Effector memory CD8-positive, alpha-beta T cell (primary cell): ENCODE measurements around the gene KRTAP5-3.
"Not testable (repeated sequence)": the region's sequence is repeated elsewhere in the genome, so short reads cannot be mapped to it uniquely, and the experiment has no call there.

Experiments used
- ATAC-seq: fragments of 150-1000 bp; cut with Tn5 transposase; replicated peaks from 2 replicates; pipeline ENCODE4 v1.10.0; 2021; ENCODE audit warnings: mild to moderate bottlenecking, moderate library complexity
- DNase-seq, 3 experiments: peaks; one replicate each; pipeline ENCODE4 v3.0.0; 2021
- H3K27ac Mint-ChIP-seq, 2 donors: one replicate each; pipeline ENCODE4 v1.8.0; 2022; ENCODE audit warnings: mild to moderate bottlenecking in 2 of 2, mixed read lengths in 2 of 2, moderate library complexity in 2 of 2
- H3K27me3 Mint-ChIP-seq, 2 donors: one replicate each; pipeline ENCODE4 v1.8.0; 2022; ENCODE audit warnings: mixed read lengths in 2 of 2
- H3K36me3 Mint-ChIP-seq: one replicate; pipeline ENCODE4 v1.8.0; 2022; ENCODE audit warnings: mild to moderate bottlenecking, moderate library complexity, mixed read lengths; ENCODE audit not compliant: insufficient read depth
- H3K4me1 Mint-ChIP-seq, 2 donors: one replicate each; pipeline ENCODE4 v1.8.0; 2022; ENCODE audit warnings: low read depth in 2 of 2, mixed read lengths in 2 of 2
- H3K4me3 Mint-ChIP-seq, 2 donors: one replicate each; pipeline ENCODE4 v1.8.0; 2022; ENCODE audit warnings: mild to moderate bottlenecking in 2 of 2, mixed read lengths in 2 of 2, moderate library complexity in 2 of 2
- H3K9me3 Mint-ChIP-seq, 2 donors: one replicate each; pipeline ENCODE4 v1.8.0; 2022; ENCODE audit warnings: mixed read lengths in 2 of 2

Gene KRTAP5-3

DNA sequence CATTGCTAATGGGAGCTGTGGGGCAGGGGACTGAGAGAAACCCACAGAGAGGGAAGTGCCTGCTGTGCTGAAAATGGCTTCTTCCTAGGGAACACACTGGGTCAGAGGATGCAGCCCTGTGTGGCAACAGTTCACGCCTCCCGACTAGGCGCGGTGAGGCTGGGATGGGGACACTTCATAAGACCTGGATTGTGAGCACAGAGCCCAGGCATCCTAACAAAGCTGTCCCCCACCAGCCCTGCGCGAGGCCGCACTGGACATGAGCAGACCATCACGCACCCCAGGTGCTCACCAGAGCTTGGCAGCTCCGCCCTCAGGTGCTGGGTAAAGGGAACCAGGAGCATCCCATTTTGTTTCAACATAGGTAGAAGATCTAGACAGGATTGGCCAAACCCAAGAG, 15.5 kb upstream of the KRTAP5-3 start:
- Mint-ChIP-seq H3K4me1 (peaks cover 5% of the 10 kb centered on the region in 2 donors), H3K4me3 (no peak overlapping the region), H3K27ac (no peak overlapping the region), H3K27me3 (peaks cover 13 to 22% of the 10 kb centered on the region in 2 donors), H3K36me3 (peaks cover 2% of the 10 kb centered on the region), H3K9me3 (no peaks in the 10 kb centered on the region)
- no peak for DNase-seq
- no peak for ATAC-seq

DNA sequence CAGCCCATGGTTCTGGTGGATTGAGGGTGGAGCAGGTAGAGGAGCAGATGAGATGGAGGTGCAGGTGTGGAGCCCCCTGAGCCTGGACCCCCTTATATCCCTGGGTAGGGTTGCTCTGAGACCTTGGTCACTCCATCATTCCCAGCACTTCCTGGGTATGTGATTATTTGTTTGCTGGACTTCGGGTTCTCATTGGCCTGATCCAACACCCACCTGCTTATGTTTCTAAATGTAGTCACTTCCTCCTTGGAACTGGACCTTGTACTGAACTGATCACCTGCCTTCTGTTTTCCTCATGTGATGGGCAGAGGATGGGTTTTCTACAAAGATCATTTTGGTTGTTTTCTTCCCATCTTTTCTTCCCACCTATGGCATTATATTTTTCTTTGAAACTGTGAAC, 13.8 kb upstream of the KRTAP5-3 start, which contains the start of gene KRTAP5-4:
Gene KRTAP5-4, minus strand, starts transcription at position 53 of the 400 bp plus-strand sequence. Its CDS starts 45 bp downstream, at position 8.
- DNase-seq (no peak), ATAC-seq (no peak)
- peaks cover 5% of the 10 kb centered on the region in 2 donors for H3K4me1 Mint-ChIP-seq

DNA sequence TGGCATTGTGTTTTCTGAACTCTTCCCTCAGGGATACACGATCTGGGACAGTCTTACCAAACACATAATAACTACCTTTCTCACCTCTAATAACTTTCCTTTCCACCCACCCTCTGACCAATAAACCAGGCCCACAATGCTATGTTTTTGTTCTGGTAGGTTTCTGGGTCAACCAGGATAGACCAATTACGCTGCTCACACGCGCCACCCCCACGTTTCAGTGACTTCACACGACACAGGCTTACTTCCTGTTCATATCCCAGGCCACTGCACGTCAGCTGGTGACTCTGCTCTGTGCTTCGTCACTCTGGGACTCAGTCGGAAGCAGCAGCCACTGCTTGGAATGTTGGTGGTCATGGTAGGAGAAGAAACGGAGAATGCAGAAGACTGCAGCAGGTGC, 11.2 kb upstream of the KRTAP5-3 start:
- H3K27me3 Mint-ChIP-seq = peaks cover 40% of the 10 kb centered on the region in 2 donors
- H3K4me1 Mint-ChIP-seq = peaks cover 5% of the 10 kb centered on the region in 2 donors
- no peaks in the 10 kb centered on the region for H3K9me3 Mint-ChIP-seq
- peak overlapping the region in 1 of 2 donors; percentile 47 for H3K27ac Mint-ChIP-seq
- ATAC-seq (peak; percentile 97), DNase-seq (peak in 1 of 3 experiments; percentile 19)
- H3K4me3 Mint-ChIP-seq = peak overlapping the region; percentile 3 to 28
- peaks cover 2% of the 10 kb centered on the region for H3K36me3 Mint-ChIP-seq

More for the DNA sequence above, 13.8 kb upstream of the KRTAP5-3 start, which contains the start of gene KRTAP5-4:
- peak within 1 kb of the TSS in 1 of 2 donors; percentile 66 for H3K27ac Mint-ChIP-seq
- H3K36me3 Mint-ChIP-seq = peaks cover 2% of the 10 kb centered on the region
- H3K9me3 Mint-ChIP-seq = no peaks in the 10 kb centered on the region
- no peak within 1 kb of the TSS for H3K4me3 Mint-ChIP-seq
- H3K27me3 Mint-ChIP-seq = peaks cover 25 to 28% of the 10 kb centered on the region in 2 donors

DNA sequence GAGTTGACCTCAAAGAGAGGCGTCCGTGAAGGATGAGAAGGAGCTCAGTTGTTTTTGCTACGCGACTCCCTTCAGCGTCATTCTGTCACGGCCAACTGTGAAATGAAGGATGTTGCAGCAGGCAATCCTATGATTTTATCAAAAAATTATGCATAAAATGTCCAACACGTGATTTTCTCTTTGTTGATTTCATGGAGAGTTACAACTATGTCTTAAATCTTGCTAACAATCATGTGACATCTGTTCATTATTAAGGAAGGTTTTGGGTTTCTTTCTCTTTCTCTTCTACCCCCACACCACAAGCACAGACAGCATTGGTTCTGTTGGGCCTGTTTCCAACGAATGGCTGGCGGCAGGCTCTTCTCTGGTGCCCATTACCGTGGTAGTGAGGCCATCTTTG, 10.0 kb upstream of the KRTAP5-3 start:
- DNase-seq = no peak
- Mint-ChIP-seq H3K4me1 (peaks cover 5% of the 10 kb centered on the region in 2 donors), H3K27ac (no peak overlapping the region), H3K36me3 (no peaks in the 10 kb centered on the region), H3K9me3 (no peaks in the 10 kb centered on the region), H3K27me3 (peaks cover 40 to 47% of the 10 kb centered on the region in 2 donors), H3K4me3 (no peak overlapping the region)
- no peak for ATAC-seq

DNA sequence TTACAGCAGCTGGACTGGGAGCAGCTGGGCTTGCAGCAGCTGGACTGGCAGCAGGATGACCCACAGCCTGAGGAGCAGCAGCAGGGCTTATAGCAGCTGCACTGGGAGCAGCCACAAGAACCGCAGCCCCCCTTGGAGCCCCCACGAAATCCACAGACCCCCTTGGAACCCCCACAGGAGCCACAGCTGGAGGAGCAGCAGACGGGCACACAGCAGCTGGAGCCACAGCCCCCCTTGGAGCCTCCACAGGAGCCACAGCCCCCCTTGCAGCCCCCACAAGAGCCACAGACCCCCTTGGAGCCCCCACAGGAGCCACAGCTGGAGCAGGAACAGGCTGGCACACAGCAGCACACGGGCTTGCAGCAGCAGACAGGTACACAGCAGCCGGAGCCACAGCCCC, 362 bp downstream of the KRTAP5-3 start:
- H3K9me3 Mint-ChIP-seq, ATAC-seq, H3K36me3 Mint-ChIP-seq, H3K27ac Mint-ChIP-seq, H3K4me3 Mint-ChIP-seq, DNase-seq: not testable (repeated sequence)
- H3K27me3 Mint-ChIP-seq = peaks cover 32 to 40% of the 10 kb centered on the region in 2 donors
- peaks cover 8 to 12% of the 10 kb centered on the region in 2 donors for H3K4me1 Mint-ChIP-seq

DNA sequence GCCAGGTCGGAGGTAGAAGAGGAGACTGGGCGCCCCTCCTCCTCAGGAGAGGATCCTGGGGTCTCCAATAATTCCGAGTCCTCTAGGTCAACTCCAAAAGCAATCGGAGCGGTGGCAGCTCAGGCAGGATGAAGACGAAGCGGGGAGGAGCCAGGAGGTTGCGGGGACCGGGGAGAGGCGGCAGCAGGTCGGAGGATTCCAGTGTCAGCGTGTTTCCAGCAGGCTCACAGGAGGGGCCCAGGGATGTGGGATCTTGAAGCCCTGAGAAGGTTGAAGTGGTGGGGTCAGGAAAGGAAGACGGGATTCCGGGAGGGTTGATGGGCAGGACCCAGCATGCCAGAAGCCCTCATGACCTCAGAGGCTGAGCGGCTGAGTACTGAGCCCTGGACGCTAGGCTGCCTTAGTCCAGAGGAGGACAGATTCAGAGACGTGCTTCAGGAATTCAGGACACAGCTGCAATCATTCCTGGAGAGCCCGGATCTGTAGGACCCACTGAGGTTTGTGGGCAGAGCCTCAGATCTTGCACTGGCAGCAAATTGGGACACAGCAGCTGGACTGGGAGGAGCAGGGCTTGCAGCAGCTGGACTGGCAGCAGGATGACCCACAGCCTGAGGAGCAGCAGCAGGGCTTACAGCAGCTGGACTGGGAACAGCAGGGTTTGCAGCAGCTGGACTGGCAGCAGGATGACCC, 962 bp downstream of the KRTAP5-3 start:
- ATAC-seq, H3K9me3 Mint-ChIP-seq, H3K36me3 Mint-ChIP-seq, H3K4me3 Mint-ChIP-seq, DNase-seq, H3K27ac Mint-ChIP-seq: not testable (repeated sequence)
- Mint-ChIP-seq H3K27me3 (peaks cover 32 to 41% of the 10 kb centered on the region in 2 donors), H3K4me1 (peaks cover 8 to 12% of the 10 kb centered on the region in 2 donors)

- ATAC-seq = peak; percentile 80
- H3K36me3 Mint-ChIP-seq, H3K9me3 Mint-ChIP-seq: not testable (repeated sequence)
- DNase-seq = peak in 1 of 3 experiments; percentile 14
- H3K27ac Mint-ChIP-seq = peak overlapping the region; percentile 57 to 74
- peaks cover 30 to 49% of the 10 kb centered on the region in 2 donors for H3K27me3 Mint-ChIP-seq
- peaks cover 8 to 12% of the 10 kb centered on the region in 2 donors for H3K4me1 Mint-ChIP-seq
- peak overlapping the region; percentile 56 to 57 for H3K4me3 Mint-ChIP-seq
These were observed 2.3 kb downstream of the KRTAP5-3 start for GRCh38 chr11:1605923-1606322.

DNA sequence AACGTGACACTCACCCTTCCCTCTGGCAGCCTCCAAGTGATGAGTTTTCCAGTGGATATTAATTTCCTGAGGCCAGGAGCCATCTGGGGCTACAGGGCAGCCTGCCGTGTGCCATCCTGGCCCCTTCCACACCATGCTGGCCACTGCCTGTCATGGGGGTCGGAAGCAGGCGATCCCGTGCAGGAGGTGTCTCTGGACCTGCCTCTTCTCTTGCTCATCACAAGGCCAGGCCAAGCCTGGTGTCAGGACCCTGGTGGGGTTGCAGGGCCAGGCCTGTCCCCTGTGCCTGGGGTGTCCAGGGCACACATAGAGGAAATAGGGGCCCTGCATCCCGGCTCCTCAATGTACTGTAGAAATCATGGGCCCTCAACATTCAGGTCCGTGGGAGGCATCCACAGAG, 3.6 kb downstream of the KRTAP5-3 start:
- H3K4me3 Mint-ChIP-seq = no peak overlapping the region
- H3K4me1 Mint-ChIP-seq = peaks cover 8 to 12% of the 10 kb centered on the region in 2 donors
- H3K36me3 Mint-ChIP-seq = no peaks in the 10 kb centered on the region
- no peak overlapping the region for H3K27ac Mint-ChIP-seq
- no peaks in the 10 kb centered on the region for H3K9me3 Mint-ChIP-seq
- H3K27me3 Mint-ChIP-seq = peaks cover 18 to 53% of the 10 kb centered on the region in 2 donors
- no peak for DNase-seq
- no peak for ATAC-seq

- no peaks in the 10 kb centered on the region for H3K36me3 Mint-ChIP-seq
- peaks cover 8 to 12% of the 10 kb centered on the region in 2 donors for H3K4me1 Mint-ChIP-seq
- DNase-seq = no peak
- no peak for ATAC-seq
- no peaks in the 10 kb centered on the region for H3K9me3 Mint-ChIP-seq
- H3K27ac Mint-ChIP-seq = no peak overlapping the region
- peaks cover 15 to 58% of the 10 kb centered on the region in 2 donors for H3K27me3 Mint-ChIP-seq
- H3K4me3 Mint-ChIP-seq = no peak overlapping the region
These were observed 4.1 kb downstream of the KRTAP5-3 start for GRCh38 chr11:1604181-1604580.

- no peaks in the 10 kb centered on the region for H3K36me3 Mint-ChIP-seq
- no peaks in the 10 kb centered on the region for H3K9me3 Mint-ChIP-seq
- H3K27me3 Mint-ChIP-seq = peaks cover 15 to 54% of the 10 kb centered on the region in 2 donors
- ATAC-seq = no peak
- H3K4me1 Mint-ChIP-seq = peaks cover 8 to 15% of the 10 kb centered on the region in 2 donors
- no peak overlapping the region for H3K4me3 Mint-ChIP-seq
- H3K27ac Mint-ChIP-seq = no peak overlapping the region
- no peak for DNase-seq
These were observed 4.6 kb downstream of the KRTAP5-3 start for GRCh38 chr11:1603629-1604028.

GRCh38 chr11:1601663-1602062, 6.6 kb downstream of the KRTAP5-3 start:
- H3K4me3 Mint-ChIP-seq, H3K36me3 Mint-ChIP-seq, H3K27ac Mint-ChIP-seq, ATAC-seq, DNase-seq, H3K9me3 Mint-ChIP-seq: not testable (repeated sequence)
- Mint-ChIP-seq H3K27me3 (peaks cover 16 to 56% of the 10 kb centered on the region in 2 donors), H3K4me1 (peaks cover 8 to 15% of the 10 kb centered on the region in 2 donors)

- ATAC-seq (no peak), DNase-seq (no peak)
- Mint-ChIP-seq H3K4me3 (no peak overlapping the region), H3K4me1 (peaks cover 2 to 13% of the 10 kb centered on the region in 2 donors), H3K36me3 (no peaks in the 10 kb centered on the region), H3K27me3 (peaks cover 21 to 49% of the 10 kb centered on the region in 2 donors), H3K9me3 (no peaks in the 10 kb centered on the region), H3K27ac (no peak overlapping the region)
These were observed 7.6 kb downstream of the KRTAP5-3 start for GRCh38 chr11:1600626-1601025.

- H3K4me1 Mint-ChIP-seq = peaks cover 10 to 20% of the 10 kb centered on the region in 2 donors
- no peak overlapping the region for H3K27ac Mint-ChIP-seq
- H3K27me3 Mint-ChIP-seq = peaks cover 21 to 48% of the 10 kb centered on the region in 2 donors
- ATAC-seq = peak; percentile 90
- peak in 2 of 3 experiments; percentile 22 to 29 for DNase-seq
- no peaks in the 10 kb centered on the region for H3K9me3 Mint-ChIP-seq
- H3K36me3 Mint-ChIP-seq = no peaks in the 10 kb centered on the region
- peak overlapping the region in 1 of 2 donors; percentile 37 for H3K4me3 Mint-ChIP-seq
These were observed 9.4 kb downstream of the KRTAP5-3 start for GRCh38 chr11:1598816-1599215.

GRCh38 chr11:1598406-1598805, 9.9 kb downstream of the KRTAP5-3 start:
- H3K4me1 Mint-ChIP-seq = peaks cover 11 to 20% of the 10 kb centered on the region in 2 donors
- not testable (repeated sequence) for H3K9me3 Mint-ChIP-seq, H3K27ac Mint-ChIP-seq, ATAC-seq, DNase-seq, H3K36me3 Mint-ChIP-seq
- H3K27me3 Mint-ChIP-seq = peaks cover 21 to 44% of the 10 kb centered on the region in 2 donors
- H3K4me3 Mint-ChIP-seq = peak overlapping the region in 1 of 2 donors; percentile 37
